Myocyte (in vitro differentiated cells): Measurements from ENCODE around the gene SNAPC2. TPM values are rescaled to one million over a fixed set of nuclear protein-coding genes. Genes with fewer than 3 reads are reported as not detected.
"Not testable (repeated sequence)": the region's sequence is repeated elsewhere in the genome, so short reads cannot be mapped to it uniquely, and the experiment has no call there.

Experiments used
- DNase-seq: peaks from one replicate; pipeline ENCODE4 v3.0.0-alpha.2; 2012; ENCODE audit warnings: low read depth
- total RNA-seq: library from RNA; depleted of rRNA; stranded (reverse); fragments of >200 nt; gene quantifications from 2 replicates; pipeline ENCODE4 v1.2.3, GENCODE V29; 2014

Gene SNAPC2
- total RNA-seq, 1 donor from 2014 or later: 27.5 TPM

DNA sequence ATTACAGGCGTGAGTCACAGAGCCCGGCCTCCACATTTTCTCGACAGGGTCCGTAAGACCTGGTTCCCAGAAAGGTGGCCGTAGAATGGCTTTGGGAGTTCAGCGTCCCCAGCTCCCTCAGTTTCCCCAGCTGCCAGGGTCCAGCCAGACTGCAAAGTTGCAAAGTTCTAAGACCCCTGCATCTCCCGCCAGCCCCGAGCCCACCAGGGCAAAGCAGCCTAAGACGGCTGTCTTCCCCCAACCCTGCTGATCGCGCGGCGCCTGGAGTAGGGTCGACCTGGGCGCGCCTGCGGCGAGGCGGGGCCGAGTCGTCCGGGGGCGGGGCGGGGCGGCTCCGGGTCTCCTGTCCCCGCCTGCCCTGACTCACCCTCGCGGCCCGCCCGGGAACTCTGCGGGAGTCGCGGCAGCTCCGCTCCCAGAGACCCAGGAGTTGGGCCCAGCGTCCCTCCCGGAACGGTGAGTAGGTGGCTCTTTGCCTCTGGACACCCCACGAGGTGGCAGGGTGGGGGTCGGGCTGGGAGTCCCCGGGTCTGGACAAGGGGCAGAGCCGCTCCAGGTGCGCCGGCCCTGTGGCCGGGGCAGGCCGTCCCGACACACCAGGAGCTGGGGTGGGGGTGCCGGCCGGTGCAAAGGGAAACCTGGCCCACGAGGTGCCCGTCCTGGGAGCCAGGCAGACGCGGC, 31.9 kb upstream of the SNAPC2 start, which contains the start of gene LRRC8E:
LRRC8E (plus strand) TSS at position 366 of the 681 bp plus-strand sequence. CDS start 7,094 bp downstream, outside the sequence.
- peak; percentile 46 for DNase-seq

GRCh38 chr19:7888826-7889217, 31.3 kb upstream of the SNAPC2 start:
- DNase-seq: no peak

DNA sequence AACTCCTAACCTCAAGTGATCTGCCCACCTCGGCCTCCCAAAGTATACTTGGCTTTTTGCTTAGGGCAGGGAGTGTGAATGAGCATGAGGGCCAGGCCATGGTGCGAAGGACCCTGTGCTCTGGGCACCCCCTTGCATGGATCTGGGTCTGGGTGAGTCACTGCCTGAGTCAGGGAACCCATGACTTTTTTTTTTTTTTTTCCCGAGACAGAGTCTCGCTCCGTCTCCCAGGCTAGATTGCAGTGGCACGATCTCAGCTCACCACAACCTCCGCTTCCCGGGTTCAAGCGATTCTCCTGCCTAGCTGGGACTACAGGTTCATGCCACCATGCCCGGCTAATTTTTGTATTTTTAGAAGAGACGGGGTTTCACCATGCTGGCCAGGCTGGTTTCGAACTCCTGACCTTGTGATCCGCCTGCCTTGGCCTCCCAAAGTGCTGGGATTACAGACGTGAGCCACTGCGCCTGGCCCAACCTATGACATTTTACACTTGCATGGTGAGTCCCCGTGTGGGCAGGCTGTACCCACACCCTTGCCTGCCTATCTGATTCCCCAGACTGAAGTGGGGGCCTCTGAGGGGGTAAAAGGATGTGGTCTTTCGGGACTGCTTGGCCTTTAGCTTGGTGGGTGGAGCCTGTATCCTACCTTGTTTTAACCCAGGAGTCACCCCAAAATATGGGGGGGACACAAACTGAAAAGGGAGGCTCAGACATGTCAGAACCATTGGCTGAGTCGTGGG, 26.6 kb upstream of the SNAPC2 start:
- not testable (repeated sequence) for DNase-seq

DNA sequence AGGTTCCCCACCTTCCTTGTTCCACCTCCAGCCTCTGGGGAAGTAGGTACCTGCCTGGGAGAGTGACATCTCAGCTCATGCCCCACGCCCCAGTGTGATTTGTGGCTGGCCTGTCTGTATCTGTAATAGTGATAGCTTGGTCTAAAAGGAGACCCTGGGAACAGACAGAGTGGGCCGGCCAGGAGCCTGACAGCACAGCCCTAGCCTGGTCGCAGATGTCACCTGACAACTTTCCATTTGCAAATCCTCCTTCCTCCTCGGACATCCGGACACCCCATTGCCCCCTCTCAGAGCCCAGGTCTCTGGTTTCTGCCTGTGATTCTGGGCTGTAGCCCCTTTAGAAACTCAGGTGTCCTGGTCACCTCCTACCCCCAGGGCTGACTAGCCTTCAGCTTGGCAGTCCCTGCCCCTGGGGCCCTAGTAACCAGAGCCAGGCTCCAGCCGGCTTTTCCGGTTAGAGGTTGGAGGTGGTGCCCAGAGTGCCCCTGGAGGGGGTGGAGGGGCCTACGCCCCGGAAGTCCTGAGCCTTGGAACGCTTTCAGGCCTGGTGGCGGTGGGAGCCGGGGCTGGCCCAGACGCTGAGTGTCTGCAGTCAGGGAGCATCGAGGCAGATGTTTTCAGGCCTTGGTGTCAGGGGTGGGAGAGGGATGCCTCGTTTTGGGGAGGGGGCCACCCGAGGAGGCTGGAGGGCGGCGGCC, 25.4 kb upstream of the SNAPC2 start:
- DNase-seq: no peak

GRCh38 chr19:7895565-7895964, 24.6 kb upstream of the SNAPC2 start:
- no peak for DNase-seq

DNA sequence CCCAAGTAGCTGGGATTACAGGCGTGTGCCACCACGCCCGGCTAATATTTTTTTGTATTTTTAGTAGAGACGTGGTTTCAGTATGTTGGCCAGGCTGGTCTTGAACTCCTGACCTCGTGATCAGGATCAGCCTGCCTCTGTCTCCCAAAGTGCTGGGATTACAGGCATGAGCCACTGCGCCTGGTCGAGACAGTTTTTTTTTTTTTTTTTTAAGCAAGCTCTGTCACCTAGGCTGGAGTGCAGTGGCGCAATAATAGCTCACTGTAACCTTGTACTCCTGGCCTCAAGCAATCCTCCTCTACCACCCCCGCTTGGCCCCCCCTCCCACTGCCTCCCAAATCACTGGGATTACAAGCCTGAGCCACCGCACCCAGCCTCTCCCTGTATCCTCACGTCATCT, 22.8 kb upstream of the SNAPC2 start:
- no peak for DNase-seq

DNA sequence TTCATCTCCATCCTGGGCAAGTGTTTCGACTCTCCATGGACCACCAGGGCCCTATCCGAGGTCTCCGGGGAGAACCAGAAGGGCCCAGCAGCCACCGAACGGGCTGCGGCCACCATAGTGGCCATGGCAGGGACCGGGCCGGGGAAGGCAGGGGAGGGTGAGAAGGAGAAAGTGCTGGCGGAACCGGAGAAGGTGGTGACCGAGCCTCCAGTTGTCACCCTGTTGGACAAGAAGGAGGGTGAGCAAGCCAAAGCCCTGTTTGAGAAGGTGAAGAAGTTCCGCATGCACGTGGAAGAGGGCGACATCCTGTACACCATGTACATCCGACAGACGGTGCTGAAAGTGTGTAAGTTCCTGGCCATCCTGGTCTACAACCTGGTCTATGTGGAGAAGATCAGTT, 21.2 kb upstream of the SNAPC2 start:
- DNase-seq: no peak

- DNase-seq: no peak
These were observed 20.3 kb upstream of the SNAPC2 start for GRCh38 chr19:7899751-7900378.

DNA sequence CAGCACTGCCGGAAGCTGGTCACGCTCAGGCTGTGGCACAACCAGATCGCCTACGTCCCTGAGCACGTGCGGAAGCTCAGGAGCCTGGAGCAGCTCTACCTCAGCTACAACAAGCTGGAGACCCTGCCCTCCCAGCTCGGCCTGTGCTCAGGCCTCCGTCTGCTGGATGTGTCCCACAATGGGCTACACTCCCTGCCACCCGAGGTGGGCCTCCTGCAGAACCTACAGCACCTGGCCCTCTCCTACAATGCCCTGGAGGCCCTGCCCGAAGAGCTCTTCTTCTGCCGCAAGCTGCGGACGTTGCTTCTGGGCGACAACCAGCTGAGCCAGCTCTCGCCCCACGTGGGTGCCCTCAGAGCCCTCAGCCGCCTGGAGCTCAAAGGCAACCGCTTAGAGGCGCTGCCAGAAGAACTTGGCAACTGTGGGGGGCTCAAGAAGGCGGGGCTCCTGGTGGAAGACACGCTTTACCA, 19.7 kb upstream of the SNAPC2 start:
- DNase-seq: no peak

GRCh38 chr19:7900931-7901330, 19.2 kb upstream of the SNAPC2 start:
- DNase-seq: peak; percentile 16

DNA sequence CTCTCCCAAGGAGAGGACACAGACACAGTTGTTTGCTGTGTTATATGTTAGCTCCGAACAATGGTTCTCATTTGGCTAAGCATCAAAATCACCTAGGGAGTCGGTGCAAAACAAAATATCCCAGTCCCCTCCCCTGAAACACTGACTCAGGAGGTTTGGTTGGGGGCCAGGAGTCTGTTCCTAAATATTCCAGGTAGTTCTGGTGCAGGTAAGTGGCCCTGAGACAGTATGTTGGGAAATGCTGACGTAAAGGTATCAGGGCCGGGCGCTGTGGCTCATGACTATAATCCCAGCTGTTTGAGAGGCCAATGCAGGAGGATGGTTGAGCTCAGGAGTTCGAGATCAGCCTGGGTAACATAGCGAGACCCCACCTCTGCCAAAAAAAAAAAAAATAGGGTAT, 18.8 kb upstream of the SNAPC2 start:
- DNase-seq: no peak

DNA sequence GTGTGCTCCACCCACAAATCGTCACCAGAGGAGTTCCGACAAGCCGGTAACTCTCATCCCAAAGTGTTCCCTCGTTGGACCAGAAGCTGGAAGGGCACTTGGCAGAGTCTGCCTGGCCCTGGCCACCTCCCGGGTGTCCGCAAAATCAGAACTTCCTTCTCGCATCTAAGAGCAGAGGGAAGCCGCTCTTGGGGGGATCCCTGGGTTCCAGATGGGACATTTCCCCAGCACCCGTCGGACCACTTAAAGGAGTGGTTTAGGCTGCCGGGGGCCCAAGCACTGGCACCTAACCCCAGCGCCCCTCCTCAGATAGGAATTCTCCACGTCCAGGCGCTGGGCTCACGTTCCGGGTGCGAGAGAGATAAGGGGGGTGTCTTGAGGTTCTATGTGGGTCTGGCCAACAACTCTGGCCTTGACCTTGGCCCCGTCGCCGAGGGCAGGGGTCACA, 17.3 kb upstream of the SNAPC2 start:
- DNase-seq: peak; percentile 12

DNA sequence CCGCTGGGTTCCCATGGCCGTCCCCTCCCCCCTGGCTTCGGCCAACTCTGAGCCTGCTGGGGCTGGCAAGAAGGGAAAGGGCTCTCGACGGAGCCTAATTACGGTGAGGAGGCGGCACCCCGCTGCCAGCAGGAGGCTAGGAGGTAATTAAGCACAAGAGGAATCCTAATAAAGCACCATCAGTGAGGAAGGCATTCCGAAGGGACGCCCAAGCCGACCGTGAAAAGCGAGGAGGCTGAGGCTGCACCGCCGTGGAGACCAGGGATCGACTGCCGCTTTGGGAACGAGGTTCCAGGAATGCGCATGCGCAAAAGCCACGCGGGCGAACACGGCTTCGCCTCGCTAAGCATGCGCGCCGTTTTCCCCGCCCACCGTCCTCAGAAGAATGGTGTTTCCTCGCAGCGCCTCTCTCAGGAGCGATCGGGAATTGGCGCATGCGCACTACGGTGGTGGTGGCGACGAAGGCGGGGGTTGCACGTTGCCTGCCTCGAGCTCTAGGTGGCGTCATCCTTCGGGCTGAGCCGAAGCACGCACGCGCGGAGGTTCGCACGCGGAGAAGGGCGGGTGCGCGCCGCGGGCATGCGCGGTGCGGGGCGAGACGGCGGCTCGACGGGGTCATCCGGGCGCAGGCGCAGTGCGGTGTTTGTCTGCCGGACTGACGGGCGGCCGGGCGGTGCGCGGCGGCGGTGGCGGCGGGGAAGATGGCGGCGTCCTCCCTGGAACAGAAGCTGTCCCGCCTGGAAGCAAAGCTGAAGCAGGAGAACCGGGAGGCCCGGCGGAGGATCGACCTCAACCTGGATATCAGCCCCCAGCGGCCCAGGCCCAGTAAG, 16.7 kb upstream of the SNAPC2 start, which contains the start of gene MAP2K7:
MAP2K7 (plus strand) TSS at position 634 of the 830 bp plus-strand sequence; CDS start at position 702, 68 bp downstream.
- peak; percentile 99 for DNase-seq

DNA sequence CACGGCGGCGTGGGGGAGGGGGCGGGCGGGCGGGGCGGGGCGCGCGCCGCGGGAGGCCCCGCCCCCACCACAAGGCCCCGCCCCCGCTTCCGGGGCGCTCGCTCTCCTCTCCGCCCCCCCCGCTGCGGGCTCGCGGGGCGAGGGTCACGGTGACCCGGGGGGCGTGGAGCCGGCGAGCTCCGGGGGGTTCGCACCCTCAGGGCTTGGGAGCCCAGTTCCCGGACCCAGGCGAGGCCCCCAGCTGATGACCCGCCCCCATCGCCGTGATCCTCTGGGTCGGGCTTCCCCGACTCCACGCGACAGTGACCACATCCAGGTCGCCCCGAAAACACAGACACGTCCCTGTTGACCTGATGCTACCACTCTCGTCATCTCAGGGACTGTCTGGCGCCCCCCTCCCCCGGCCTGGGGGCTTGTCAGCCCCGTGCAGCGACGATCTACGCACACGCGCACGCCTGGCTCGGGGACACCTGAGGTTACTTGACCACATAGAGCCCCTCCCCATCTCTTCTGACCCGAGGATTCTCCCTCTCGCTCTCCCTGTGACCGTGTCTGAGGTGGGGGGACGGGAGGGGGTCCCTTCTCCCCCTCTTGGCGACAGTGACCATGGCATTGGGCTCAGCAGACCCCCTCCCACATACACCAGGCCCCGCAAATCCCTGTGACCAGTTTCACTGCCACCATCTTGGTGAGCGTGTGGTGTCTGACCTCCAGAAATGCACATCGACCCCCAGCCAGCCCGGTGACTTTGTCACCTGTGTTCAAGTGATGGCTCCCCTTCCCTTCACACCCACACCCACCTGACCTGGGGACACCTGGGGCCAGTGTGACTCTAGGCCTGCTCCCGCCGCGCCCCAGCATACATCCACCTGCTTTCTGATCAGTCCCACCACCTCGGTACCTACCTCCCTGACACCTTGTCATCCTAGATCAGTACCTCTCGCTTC, 15.8 kb upstream of the SNAPC2 start:
- DNase-seq: no peak

- DNase-seq: no peak
These were observed 14.9 kb upstream of the SNAPC2 start for GRCh38 chr19:7905268-7905667.

- no peak for DNase-seq
These were observed 14.3 kb upstream of the SNAPC2 start for GRCh38 chr19:7905859-7906258.

GRCh38 chr19:7907122-7907521, 13.0 kb upstream of the SNAPC2 start:
- DNase-seq: no peak

GRCh38 chr19:7907544-7907943, 12.6 kb upstream of the SNAPC2 start:
- no peak for DNase-seq

DNA sequence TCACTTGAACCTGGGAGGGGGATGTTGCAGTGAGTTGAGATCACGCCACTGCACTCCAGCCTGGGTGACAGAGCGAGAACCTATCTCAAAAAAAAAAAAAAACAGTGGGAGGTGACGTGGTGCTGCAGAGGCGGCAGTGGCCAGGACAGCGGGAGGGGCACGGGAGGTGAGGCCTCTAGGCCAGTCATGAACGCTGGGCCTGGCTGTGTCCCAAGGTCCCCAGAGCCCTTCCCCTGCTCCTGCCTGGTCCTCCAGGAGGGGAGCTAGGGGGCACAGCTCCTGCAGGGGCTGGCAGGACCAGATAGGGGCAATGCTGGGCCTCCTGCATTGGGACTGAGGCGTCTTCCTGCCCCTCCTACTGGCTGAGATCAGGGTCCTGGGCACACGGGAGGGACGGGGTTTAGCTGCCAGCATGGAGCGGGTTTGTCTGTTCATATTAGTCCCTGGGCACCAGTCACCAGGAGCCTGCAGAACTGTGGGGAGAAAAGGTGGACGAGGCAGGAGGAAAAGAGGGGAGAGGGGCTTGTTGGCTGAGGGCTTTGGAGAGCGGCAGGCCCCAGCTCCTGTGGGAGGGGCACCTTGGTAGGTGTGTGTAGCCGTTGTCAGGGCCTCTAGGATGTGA, 11.9 kb upstream of the SNAPC2 start:
- DNase-seq: no peak
